Prostate gland (tissue), 2 donors: ENCODE results near the gene IL7R.

ENCODE experiments used
- POLR2A ChIP-seq: fragments of 450-650 bp; IDR thresholded peaks from one replicate; pipeline ENCODE4 v1.6.1; 2016; ENCODE audit warnings: antibody characterized with exemption, mild to moderate bottlenecking
- POLR2AphosphoS5 ChIP-seq: sonication (generic); formaldehyde crosslinking; IDR thresholded peaks from one replicate; pipeline ENCODE4 v1.6.1; 2017; ENCODE audit warnings: antibody characterized with exemption
- TF ChIP-seq, protein P1 (sequence below), 4 experiments: fragments of 200-600 bp in 2 of 4; fragments of 450-650 bp in 2 of 4; sonication (generic) in 2 of 4; IDR thresholded peaks; 1 replicate in 3 of 4; 2 replicates in 1 of 4; pipeline ENCODE4 v1.5.1; 2016 to 2019; ENCODE audit warnings: antibody characterized with exemption in 4 of 4, mild to moderate bottlenecking in 2 of 4, moderate library complexity in 2 of 4

DNA sequence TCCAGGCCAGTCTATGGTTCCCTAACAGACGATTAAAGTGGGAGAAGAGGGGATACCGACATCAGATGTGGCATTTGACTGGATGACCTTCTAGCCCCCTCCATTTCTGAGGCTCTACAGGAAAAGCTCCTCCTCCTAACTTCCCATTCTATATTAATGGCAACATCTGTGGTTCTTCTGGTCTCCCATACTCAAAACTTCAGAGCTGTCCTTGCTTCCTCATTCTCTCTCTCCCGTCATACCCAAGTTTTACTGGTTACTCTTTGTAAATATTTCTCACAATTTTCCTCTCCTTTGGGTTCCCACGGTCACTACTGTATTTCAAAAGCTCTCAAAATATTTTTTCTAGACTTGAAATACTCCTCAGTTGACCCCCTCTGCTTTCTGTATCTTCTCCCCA lies 36.0 kb upstream of the IL7R start:
- TF ChIP-seq POLR2A (no peak), POLR2AphosphoS5 (no peak)
- TF ChIP-seq, protein P1, sequence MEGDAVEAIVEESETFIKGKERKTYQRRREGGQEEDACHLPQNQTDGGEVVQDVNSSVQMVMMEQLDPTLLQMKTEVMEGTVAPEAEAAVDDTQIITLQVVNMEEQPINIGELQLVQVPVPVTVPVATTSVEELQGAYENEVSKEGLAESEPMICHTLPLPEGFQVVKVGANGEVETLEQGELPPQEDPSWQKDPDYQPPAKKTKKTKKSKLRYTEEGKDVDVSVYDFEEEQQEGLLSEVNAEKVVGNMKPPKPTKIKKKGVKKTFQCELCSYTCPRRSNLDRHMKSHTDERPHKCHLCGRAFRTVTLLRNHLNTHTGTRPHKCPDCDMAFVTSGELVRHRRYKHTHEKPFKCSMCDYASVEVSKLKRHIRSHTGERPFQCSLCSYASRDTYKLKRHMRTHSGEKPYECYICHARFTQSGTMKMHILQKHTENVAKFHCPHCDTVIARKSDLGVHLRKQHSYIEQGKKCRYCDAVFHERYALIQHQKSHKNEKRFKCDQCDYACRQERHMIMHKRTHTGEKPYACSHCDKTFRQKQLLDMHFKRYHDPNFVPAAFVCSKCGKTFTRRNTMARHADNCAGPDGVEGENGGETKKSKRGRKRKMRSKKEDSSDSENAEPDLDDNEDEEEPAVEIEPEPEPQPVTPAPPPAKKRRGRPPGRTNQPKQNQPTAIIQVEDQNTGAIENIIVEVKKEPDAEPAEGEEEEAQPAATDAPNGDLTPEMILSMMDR (IDR thresholded peaks at IDR 0.05) = no peak
